HepG2 (cell line): Measurements from ENCODE around the gene SLC35D2.

Experiments
- FOXK2 ChIP-seq: fragments of 450-650 bp; IDR thresholded peaks from 2 replicates; pipeline ENCODE4 v1.6.1; 2016
- GFI1 ChIP-seq: sonication (generic); formaldehyde crosslinking; IDR thresholded peaks from 2 replicates; pipeline ENCODE4 v1.5.0; 2020; ENCODE audit warnings: missing genetic modification reagents, mild to moderate bottlenecking, borderline replicate concordance
- KDM5A ChIP-seq: fragments of 200-600 bp; sonication (generic); IDR thresholded peaks from 2 replicates; pipeline ENCODE4 v1.7.0; 2018; ENCODE audit warnings: antibody characterized with exemption, mild to moderate bottlenecking, low read length, borderline replicate concordance
- MAX ChIP-seq: IDR thresholded peaks from 2 replicates; pipeline ENCODE4 v1.6.1; 2012; ENCODE audit warnings: inconsistent platforms
- NR3C1 ChIP-seq: sonication (generic); formaldehyde crosslinking; IDR thresholded peaks from 2 replicates; pipeline ENCODE4 v1.4.0; 2020; ENCODE audit warnings: missing genetic modification reagents
- REST ChIP-seq, 2 experiments: IDR thresholded peaks; 2 replicates each; pipeline ENCODE4 v1.6.1; 2011 to 2012; ENCODE audit warnings: low read length in 2 of 2, borderline replicate concordance in 1 of 2, low read depth in 1 of 2, mild to moderate bottlenecking in 1 of 2, moderate library complexity in 1 of 2
- RFX5 ChIP-seq: IDR thresholded peaks from 2 replicates; pipeline ENCODE4 v1.6.1; 2011; ENCODE audit warnings: low read depth, low read length, improper control_type of control experiment
- RORA ChIP-seq: sonication (generic); formaldehyde crosslinking; IDR thresholded peaks from 2 replicates; pipeline ENCODE4 v1.5.0; 2020; ENCODE audit warnings: mild to moderate bottlenecking, missing genetic modification reagents, moderate library complexity
- SMAD9 ChIP-seq: sonication (generic); formaldehyde crosslinking; IDR thresholded peaks from 2 replicates; pipeline ENCODE4 v1.5.1; 2020; ENCODE audit warnings: mild to moderate bottlenecking, missing genetic modification reagents
- YY1 ChIP-seq: IDR thresholded peaks from 2 replicates; pipeline ENCODE4 v1.6.1; 2011; ENCODE audit warnings: low read length, low read depth, moderate library complexity, mild to moderate bottlenecking; ENCODE audit not compliant: insufficient read depth, insufficient replicate concordance
- ZNF292 ChIP-seq: sonication (generic); formaldehyde crosslinking; IDR thresholded peaks from 2 replicates; pipeline ENCODE4 v1.8.1; 2022; ENCODE audit warnings: mild to moderate bottlenecking, low read depth, missing genetic modification reagents, borderline replicate concordance

DNA sequence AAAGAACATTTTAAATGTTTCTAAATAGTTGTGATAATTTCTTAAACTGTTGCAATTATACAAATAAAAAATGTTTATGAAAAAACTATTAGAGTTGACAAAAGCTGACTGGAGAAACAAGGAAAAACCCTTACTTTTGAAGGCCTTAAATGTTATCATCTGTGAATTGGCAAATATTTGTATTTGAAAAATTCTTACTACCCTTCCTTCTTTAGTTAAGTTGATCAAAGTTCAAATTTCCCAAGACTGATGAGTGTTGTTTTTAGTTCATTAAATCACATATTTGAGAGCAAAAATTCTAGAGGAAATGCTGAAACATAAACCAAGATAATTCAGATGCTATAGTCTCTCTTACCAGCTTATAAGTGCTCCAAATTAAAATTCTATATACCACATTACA lies 2.6 kb upstream of the SLC35D2 start:
- TF ChIP-seq SMAD9 (CRISPR knock-in tag) (no peak), REST (IDR thresholded peaks at IDR 0.05; ENCODE audit: borderline replicate concordance in 1 of 2, low read depth in 1 of 2, low read length in 2 of 2) (no peak), MAX (no peak), NR3C1 (CRISPR knock-in tag) (no peak), GFI1 (CRISPR knock-in tag) (no peak), RFX5 (no peak), ZNF292 (CRISPR knock-in tag) (no peak), YY1 (no peak), KDM5A (no peak), FOXK2 (no peak), RORA (CRISPR knock-in tag) (no peak)
